HG03025 (cell line): ENCODE results near the gene ADRB1.
A peak's percentile ranks its signal among the peaks of the same experiment; 100 is the strongest.

Experiments
- ATAC-seq: cut with Tn5 transposase; IDR thresholded peaks from one replicate; pipeline ENCODE4 v1.9.1; 2021; ENCODE audit warnings: mild to moderate bottlenecking, moderate library complexity; ENCODE audit not compliant: unreplicated experiment, low FRiP score

ADRB1 gene

GRCh38 chr10:114043532-114044246 is at the start of gene ADRB1:
Gene ADRB1, plus strand, starts transcription at chr10:114043866. Its CDS starts 267 bp downstream, at chr10:114044133.
- no peak for ATAC-seq

DNA sequence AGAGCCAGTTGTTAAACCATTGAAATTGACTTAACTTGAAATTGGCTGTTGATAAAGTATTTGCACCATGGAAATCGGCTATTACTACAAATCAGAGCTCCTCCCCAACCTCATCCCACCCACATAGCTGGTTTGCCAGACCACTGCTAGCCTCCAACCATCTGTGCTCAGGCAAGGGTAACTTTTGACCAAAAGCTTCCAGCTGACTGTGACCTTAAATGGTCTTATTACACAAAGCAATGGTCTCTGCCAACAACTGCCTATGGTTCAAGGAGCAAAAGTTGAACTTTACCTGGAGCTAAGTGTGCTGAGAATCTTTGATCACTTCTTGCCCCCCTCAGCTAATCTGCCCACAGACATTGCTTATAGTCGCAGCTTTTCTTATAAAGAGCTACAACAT is 48.5 kb upstream of the ADRB1 start:
- ATAC-seq, result no peak

DNA sequence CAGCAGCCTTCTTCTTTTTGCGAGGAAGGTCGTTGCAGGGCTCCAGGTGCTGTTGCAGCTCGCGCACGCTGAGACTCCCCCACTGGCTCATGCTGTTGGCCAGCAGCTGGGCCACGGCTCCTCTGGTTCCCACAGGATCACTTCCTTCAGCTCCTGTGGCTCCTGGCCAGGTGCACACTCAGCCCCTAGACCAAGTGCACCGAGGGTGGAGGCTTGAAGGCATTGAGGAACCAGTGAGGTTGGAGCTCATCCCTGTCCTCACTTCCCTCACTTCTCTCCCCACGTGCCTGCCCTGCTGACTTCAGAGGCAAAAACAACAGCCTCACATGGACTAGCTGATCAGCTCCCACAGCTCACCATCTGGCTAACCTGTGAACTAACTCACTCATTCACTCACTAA is 46.2 kb upstream of the ADRB1 start:
- no peak for ATAC-seq

DNA sequence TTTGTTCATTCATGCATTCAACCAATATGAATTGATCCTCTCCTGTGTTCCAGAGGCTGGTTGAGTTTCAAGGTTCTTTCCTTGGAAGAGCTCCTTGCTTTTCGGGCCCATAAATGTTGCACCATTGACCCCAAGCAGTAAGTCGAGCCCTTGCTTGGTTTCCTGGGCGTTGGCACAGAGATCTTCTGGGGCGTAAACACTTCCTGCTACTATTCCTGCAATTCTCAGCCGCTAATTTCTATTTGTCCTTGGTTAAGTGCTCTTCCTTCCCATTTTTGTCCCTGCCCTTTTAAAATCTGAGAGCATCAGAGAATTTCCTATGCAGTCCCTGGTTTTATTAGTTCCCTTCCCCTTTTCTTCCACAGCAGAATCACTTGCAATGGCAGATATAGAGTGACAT is 44.1 kb upstream of the ADRB1 start:
- no peak for ATAC-seq

DNA sequence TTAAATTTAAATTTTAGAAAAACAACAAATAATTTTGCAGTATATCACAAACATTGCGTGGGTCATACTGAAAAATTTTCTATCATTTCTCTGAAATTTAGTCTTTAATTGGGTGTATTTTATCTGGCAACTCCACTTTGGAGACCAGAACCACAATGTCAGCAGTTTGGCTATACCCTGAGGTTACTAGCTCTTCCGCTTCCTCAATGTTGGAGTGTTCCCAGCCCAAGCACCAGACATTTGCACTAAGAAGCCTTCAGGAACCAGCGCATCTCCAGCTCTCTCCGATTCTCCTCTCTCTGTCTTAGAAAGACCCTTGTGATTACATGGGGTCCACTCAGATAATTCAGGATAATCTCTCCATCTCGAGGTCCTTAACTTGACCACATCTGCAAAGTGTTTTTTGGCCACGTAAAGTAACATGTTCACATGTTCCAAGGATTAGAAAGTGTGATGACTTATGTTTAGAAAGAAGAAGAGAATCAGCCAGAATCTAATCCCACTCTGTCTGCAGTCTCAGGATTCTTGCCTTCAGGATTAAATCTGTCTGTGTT is 43.1 kb upstream of the ADRB1 start:
- no peak for ATAC-seq

DNA sequence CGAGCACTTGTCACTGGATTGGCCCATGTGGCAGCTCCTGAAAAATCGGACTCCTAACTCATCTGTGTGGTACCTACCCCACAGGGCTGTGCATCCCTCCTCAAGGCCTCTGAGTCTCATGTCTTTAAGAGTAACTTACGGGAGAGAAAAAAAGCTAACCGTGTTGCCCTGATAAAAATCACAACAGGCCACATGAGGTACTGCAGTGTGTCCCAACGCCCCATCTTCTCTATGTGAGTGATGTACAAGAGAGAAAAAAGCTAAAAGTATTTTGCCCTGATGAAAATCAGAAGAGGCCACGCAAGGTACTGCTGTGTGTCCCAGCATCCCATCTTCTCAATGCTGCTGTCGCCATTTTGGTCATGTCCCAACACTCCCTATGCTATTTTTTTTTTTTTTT is 41.2 kb upstream of the ADRB1 start:
- no peak for ATAC-seq

DNA sequence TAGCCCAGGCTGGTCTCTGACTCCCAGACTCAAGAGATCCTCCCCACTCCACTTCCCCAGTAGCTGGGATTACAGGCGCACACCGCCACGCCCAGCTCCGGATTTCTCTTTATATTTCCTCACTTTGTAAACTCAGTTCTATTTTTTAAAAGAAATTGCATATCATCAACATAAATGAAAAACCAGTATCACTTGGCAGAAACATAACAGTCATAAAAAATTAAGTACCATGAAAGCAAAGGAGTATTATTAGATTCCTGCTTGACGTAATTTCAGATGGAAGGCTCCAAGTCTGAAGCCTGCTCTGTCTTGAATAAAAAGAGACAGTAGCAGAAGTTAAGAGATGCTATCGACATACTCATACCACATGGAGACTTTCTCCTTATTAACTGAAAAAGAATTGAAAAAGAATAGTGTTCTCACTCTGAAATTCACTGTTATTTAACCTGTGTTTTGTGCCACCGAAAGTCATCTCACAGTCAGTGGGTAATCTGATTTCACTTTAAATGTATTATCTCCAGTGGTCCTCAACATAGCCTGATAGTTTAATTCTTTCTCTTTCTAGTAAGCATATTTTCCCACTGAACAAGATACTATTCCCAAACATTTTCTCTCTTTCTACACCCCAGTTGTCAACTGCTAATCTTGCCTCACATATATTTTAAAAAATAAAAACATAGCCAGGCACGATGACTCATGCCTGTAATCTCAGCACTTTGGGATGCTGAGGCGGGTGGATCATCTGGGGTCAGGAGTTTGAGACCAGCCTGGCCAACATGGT is 40.3 kb upstream of the ADRB1 start:
- ATAC-seq, result no peak

- no peak for ATAC-seq
Observed at GRCh38 chr10:114009281-114009996, 34.2 kb upstream of the ADRB1 start.

DNA sequence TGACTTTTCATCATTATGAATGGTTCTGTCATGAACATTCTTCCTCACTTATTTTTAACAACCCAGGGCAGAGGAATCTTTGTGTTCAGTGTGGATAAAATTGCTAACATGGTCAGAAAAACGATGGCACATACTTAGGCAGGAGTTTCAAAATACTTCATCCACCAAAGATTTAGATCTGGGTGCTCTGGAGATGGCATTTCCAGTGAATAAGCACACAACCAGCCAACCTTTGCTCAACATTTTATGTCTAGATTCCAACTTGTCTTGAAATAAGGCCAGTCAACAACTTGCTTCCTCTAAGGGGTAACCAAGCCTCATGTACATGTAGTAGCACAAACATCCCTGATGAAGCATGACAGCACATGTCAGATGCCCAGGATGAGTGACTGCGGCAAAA is 33.4 kb upstream of the ADRB1 start:
- no peak for ATAC-seq

- ATAC-seq, result no peak
Observed at GRCh38 chr10:114012650-114013049, 31.0 kb upstream of the ADRB1 start.

DNA sequence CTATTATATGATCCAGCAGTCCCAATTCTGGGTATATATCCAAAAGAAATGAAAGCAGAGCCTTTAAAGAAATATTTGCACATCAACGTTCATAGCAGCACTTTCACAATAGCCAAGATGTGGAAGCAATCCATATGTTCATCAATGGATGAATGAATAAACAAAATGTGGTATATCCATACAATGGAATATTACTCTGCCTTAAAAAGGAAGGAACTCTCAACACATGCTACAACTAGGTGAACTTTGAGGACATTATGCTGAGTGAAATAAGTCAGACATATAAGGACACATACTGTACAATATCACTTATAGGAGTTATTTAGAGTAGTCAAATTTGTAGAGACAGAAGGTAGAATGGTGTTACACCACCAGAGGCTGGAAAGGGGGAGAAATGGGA is 28.0 kb upstream of the ADRB1 start:
- no peak for ATAC-seq

DNA sequence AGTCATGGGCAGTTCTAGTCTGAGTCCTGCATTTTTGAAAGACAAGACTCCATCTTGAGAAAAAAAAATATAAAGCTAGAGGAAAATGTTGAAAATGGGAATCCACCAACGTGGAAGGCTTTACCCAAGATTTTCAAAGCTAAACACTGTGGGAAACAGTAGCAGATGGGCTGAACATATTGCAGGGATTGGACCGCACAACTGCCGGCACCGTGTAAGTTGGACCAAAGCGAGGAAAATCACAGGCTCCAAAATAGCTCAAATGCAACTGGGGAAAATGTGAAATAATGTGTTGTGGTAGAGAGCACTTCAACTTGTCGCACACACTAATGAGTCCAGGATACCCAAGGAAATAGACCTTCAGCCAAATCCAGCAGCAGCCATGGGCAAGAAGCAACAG is 26.4 kb upstream of the ADRB1 start:
- ATAC-seq, result no peak

- ATAC-seq, result no peak
Observed at GRCh38 chr10:114017873-114018272, 25.8 kb upstream of the ADRB1 start.

GRCh38 chr10:114019226-114019625 is 24.4 kb upstream of the ADRB1 start:
- no peak for ATAC-seq

DNA sequence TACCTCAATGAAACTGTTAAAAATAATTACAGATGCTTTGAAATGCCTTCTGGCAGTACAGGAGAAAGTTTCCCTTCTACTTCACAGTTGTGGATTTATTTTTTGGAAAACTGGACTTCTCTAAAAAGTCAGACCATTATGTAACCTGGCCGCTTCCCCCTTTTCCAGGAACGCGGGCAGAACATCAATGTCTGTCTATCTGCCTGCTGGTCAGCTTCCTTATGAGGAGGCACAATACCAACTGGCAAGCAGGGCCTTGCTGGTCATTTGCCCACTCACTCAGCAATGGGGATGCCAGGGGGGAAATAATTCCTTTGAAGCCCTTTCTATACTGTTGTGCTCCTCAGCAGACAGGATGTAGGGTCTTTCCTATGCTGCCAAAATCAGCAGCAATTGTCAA is 22.5 kb upstream of the ADRB1 start:
- no peak for ATAC-seq

GRCh38 chr10:114021717-114022680 is 21.7 kb upstream of the ADRB1 start:
- ATAC-seq, result no peak

DNA sequence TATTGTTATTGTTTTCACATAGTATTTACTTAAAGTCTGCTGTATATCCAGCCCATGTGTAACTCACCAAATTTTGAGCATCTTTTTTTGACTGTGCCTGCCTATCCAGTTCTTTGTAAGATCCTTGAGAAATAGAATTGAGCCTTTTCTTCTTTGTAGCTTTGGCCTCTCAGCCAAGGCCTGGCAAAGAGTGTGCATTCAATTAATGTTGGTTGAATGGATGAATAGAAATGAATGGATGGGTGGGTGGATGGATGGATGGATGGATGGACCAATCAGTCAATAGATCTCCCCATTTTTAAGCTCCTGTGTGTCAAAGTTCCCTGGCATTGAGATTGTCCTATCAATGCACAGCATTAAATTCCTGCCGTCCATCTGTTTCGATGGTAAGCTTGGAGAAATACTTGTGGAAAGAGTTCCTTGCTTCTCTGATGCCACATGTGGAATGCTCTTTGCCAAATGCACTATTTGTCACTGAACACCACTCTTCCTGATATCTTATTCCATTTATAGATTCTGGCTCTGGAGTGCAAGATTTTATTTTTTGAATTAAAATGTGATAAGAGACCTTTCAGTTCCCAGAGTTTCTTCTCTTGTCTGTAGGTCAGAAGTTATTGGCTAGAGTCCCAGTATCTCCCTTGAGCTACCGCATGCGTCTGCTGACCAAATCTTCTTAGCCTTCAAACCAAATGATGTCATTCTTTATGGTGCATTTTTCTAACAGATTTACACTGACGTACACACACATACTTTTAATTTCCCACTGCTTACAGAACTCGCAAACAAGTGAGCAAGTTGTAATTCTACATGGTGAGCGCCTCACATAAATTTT is 20.7 kb upstream of the ADRB1 start:
- no peak for ATAC-seq

DNA sequence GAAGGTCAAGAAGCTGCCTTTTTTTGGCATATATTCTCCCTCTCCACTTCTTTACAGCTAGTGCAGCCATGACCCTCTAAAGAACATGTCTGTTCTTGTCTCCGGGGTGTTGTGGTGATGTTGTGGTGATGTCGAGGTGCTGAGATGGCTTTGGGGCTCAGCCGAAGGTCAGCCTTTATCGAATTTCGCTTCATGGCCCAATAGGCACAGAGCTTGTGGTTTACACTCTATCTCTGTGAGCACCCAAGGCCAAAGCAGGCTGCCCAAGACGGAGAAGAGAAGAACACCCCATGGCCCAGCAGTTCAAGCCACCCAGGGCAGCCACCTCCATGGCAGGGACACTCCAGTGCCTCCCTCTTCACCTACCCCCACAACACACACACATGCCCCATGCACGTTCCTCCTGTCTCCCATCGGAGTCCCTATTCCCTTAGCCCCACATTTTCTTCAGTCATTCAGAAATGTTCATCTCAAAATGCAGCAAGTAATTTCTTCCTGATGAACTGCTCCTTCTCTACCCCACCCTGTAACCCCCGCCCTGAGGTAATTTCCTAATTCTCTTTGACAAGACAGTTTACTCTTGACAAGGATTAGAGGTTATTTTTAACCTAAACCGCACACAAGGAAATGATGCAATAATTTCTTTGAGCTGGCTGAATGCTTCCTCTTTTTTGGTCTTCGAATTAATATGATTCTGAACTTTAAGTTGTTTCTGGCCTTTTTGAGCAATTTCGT is 18.6 kb upstream of the ADRB1 start:
- ATAC-seq, result peak; percentile 59
